Astrocyte (in vitro differentiated cells and primary cell): ENCODE measurements around the gene NT5C3A. TPM values are rescaled to one million over a fixed set of nuclear protein-coding genes. Genes with fewer than 3 reads are reported as not detected.

Experiments used
- DNase-seq: peaks from one replicate; pipeline ENCODE4 v3.0.0-alpha.2; 2010; ENCODE audit warnings: low read depth
- FAIRE-seq: peaks from 2 replicates; lab custom pipeline; 2011; peaks lifted over from hg19 to GRCh38; lab: Jason Lieb, UNC
- H2AFZ ChIP-seq: 2 replicates; pipeline ENCODE4 v1.6.0; 2012; ENCODE audit warnings: low read depth, low read length, inconsistent platforms
- H3K27ac ChIP-seq: 2 replicates; pipeline ENCODE4 v1.5.1; 2011; ENCODE audit warnings: low read depth, low read length, inconsistent platforms
- H3K27me3 ChIP-seq: 2 replicates; pipeline ENCODE4 v1.6.0; 2011; ENCODE audit warnings: low read length, inconsistent platforms; ENCODE audit not compliant: insufficient read depth
- H3K36me3 ChIP-seq: 2 replicates; pipeline ENCODE4 v1.5.1; 2011; ENCODE audit warnings: low read length, inconsistent platforms; ENCODE audit not compliant: insufficient read depth
- H3K4me1 ChIP-seq: 2 replicates; pipeline ENCODE4 v1.5.1; 2011; ENCODE audit warnings: low read length, inconsistent platforms; ENCODE audit not compliant: insufficient read depth
- H3K4me2 ChIP-seq: 2 replicates; pipeline ENCODE4 v1.6.0; 2012; ENCODE audit warnings: low read length, inconsistent platforms
- H3K4me3 ChIP-seq: 2 replicates; pipeline ENCODE4 v1.5.1; 2011; ENCODE audit warnings: low read depth, mild to moderate bottlenecking, low read length, inconsistent platforms; ENCODE audit not compliant: insufficient read depth
- H3K79me2 ChIP-seq: 2 replicates; pipeline ENCODE4 v1.6.0; 2012; ENCODE audit warnings: mild to moderate bottlenecking, low read length, inconsistent platforms; ENCODE audit not compliant: insufficient read depth
- H3K9ac ChIP-seq: 2 replicates; pipeline ENCODE4 v1.6.0; 2012; ENCODE audit warnings: mild to moderate bottlenecking, low read length, inconsistent platforms
- H3K9me3 ChIP-seq: 2 replicates; pipeline ENCODE4 v1.5.1; 2012; ENCODE audit warnings: low read depth, mild to moderate bottlenecking, low read length, inconsistent platforms; ENCODE audit not compliant: insufficient read depth
- H4K20me1 ChIP-seq: 2 replicates; pipeline ENCODE4 v1.6.0; 2012; ENCODE audit warnings: low read length, inconsistent platforms; ENCODE audit not compliant: insufficient read depth
- H3K27ac Mint-ChIP-seq: one replicate; pipeline ENCODE4 v1.8.0; 2021; ENCODE audit warnings: mild to moderate bottlenecking, mixed read lengths; ENCODE audit not compliant: unreplicated experiment
- H3K27me3 Mint-ChIP-seq: one replicate; pipeline ENCODE4 v1.8.0; 2021; ENCODE audit warnings: low read depth, mixed read lengths; ENCODE audit not compliant: unreplicated experiment
- H3K36me3 Mint-ChIP-seq: one replicate; pipeline ENCODE4 v1.8.0; 2021; ENCODE audit warnings: low read depth, mixed read lengths; ENCODE audit not compliant: unreplicated experiment
- H3K4me1 Mint-ChIP-seq: one replicate; pipeline ENCODE4 v1.8.0; 2021; ENCODE audit warnings: low read depth, mixed read lengths; ENCODE audit not compliant: unreplicated experiment
- H3K4me3 Mint-ChIP-seq: one replicate; pipeline ENCODE4 v1.8.0; 2021; ENCODE audit warnings: mild to moderate bottlenecking, moderate library complexity, mixed read lengths; ENCODE audit not compliant: unreplicated experiment
- H3K9me3 Mint-ChIP-seq: one replicate; pipeline ENCODE4 v1.8.0; 2021; ENCODE audit warnings: mild to moderate bottlenecking, mixed read lengths; ENCODE audit not compliant: unreplicated experiment
- EZH2 ChIP-seq: IDR thresholded peaks from 2 replicates; pipeline ENCODE4 v1.6.1; 2012; ENCODE audit warnings: mild to moderate bottlenecking, low read length, inconsistent platforms; ENCODE audit not compliant: insufficient read depth
- total RNA-seq: library from RNA; stranded (reverse); gene quantifications from 2 replicates; pipeline ENCODE4 v1.2.1, GENCODE V29; 2021
- TF ChIP-seq, protein P1 (sequence below): IDR thresholded peaks from 2 replicates; pipeline ENCODE4 v1.5.1; 2011; ENCODE audit warnings: low read depth, mild to moderate bottlenecking, inconsistent platforms, low read length, moderate library complexity; ENCODE audit not compliant: insufficient read depth

Gene NT5C3A
- total RNA-seq, 1 donor from 2014 or later: 24.1 TPM

GRCh38 chr7:33048704-33049103, 13.9 kb downstream of the NT5C3A start:
- H3K36me3 ChIP-seq: no peaks in the 10 kb centered on the region
- H3K27me3 ChIP-seq: no peaks in the 10 kb centered on the region
- Mint-ChIP-seq H3K27ac (no peak overlapping the region), H3K4me1 (peaks cover 2% of the 10 kb centered on the region), H3K27me3 (no peaks in the 10 kb centered on the region), H3K9me3 (no peaks in the 10 kb centered on the region), H3K36me3 (no peaks in the 10 kb centered on the region), H3K4me3 (no peak overlapping the region)
- FAIRE-seq: no peak
- H3K9me3 ChIP-seq: no peaks in the 10 kb centered on the region
- TF ChIP-seq, protein P1, sequence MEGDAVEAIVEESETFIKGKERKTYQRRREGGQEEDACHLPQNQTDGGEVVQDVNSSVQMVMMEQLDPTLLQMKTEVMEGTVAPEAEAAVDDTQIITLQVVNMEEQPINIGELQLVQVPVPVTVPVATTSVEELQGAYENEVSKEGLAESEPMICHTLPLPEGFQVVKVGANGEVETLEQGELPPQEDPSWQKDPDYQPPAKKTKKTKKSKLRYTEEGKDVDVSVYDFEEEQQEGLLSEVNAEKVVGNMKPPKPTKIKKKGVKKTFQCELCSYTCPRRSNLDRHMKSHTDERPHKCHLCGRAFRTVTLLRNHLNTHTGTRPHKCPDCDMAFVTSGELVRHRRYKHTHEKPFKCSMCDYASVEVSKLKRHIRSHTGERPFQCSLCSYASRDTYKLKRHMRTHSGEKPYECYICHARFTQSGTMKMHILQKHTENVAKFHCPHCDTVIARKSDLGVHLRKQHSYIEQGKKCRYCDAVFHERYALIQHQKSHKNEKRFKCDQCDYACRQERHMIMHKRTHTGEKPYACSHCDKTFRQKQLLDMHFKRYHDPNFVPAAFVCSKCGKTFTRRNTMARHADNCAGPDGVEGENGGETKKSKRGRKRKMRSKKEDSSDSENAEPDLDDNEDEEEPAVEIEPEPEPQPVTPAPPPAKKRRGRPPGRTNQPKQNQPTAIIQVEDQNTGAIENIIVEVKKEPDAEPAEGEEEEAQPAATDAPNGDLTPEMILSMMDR: no peak
- no peak for TF ChIP-seq EZH2
- no peak overlapping the region for H3K4me3 ChIP-seq
- peaks cover 19% of the 10 kb centered on the region for H4K20me1 ChIP-seq
- H3K79me2 ChIP-seq: peaks cover 91% of the 10 kb centered on the region
- H2AFZ ChIP-seq: no peak overlapping the region
- H3K27ac ChIP-seq: no peak overlapping the region
- no peak overlapping the region for H3K9ac ChIP-seq
- no peak for DNase-seq
- H3K4me2 ChIP-seq: no peak overlapping the region
- peaks cover 3% of the 10 kb centered on the region for H3K4me1 ChIP-seq

DNA sequence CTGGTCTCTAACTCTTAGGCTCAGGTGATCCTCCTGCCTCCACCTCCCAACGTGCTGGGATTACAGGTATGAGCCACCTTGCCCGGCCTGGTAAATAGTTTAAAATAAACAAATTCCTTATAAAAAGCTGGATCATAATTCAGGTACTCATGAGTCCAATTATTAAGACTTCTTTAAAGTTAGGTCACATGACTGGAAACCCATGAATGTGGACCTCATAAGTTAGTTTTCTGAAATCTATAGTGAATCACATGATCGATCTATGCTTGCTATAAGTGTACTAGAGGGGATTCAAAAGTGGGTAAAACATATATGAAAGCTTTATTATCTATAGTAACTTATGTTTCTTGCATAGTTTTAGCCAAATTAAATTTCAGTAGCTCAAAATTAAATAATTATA, 14.3 kb downstream of the NT5C3A start:
- no peak for FAIRE-seq
- peaks cover 3% of the 10 kb centered on the region for H3K4me1 ChIP-seq
- Mint-ChIP-seq H3K9me3 (no peaks in the 10 kb centered on the region), H3K27me3 (no peaks in the 10 kb centered on the region), H3K4me3 (no peak overlapping the region), H3K27ac (no peak overlapping the region), H3K4me1 (peaks cover 2% of the 10 kb centered on the region), H3K36me3 (no peaks in the 10 kb centered on the region)
- H3K9me3 ChIP-seq: no peaks in the 10 kb centered on the region
- TF ChIP-seq EZH2: no peak
- TF ChIP-seq, protein P1: no peak
- H3K27me3 ChIP-seq: no peaks in the 10 kb centered on the region
- H3K27ac ChIP-seq: no peak overlapping the region
- H3K4me2 ChIP-seq: no peak overlapping the region
- H3K36me3 ChIP-seq: no peaks in the 10 kb centered on the region
- peaks cover 91% of the 10 kb centered on the region for H3K79me2 ChIP-seq
- no peak for DNase-seq
- no peak overlapping the region for H3K4me3 ChIP-seq
- H3K9ac ChIP-seq: no peak overlapping the region
- no peak overlapping the region for H2AFZ ChIP-seq
- peaks cover 22% of the 10 kb centered on the region for H4K20me1 ChIP-seq

DNA sequence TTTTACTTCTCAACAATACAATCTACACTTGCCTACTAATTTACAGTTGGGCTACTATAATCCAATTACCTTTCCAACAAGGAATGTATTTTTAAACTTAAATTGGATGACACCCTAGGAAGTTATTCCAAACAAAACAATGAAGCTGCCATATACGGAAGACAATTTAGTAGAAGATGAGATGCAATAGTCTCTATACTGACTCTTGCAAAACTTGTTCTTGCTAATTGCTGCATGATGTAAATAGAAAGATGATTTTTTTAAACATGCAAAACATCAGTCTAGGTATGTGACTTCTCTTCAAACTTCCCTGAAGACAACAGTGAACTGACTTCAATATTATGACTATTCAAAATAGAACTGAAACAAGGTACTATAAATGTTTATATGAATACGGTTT, 17.6 kb downstream of the NT5C3A start:
- peak; percentile 49 for DNase-seq
- no peak overlapping the region for H3K27ac ChIP-seq
- H3K79me2 ChIP-seq: peaks cover 95% of the 10 kb centered on the region
- no peak for FAIRE-seq
- H3K4me1 ChIP-seq: peaks cover 3% of the 10 kb centered on the region
- H3K9me3 ChIP-seq: no peaks in the 10 kb centered on the region
- H3K9me3 Mint-ChIP-seq: no peaks in the 10 kb centered on the region
- TF ChIP-seq, protein P1: no peak
- no peak for TF ChIP-seq EZH2
- H3K27ac Mint-ChIP-seq: no peak overlapping the region
- H3K4me3 Mint-ChIP-seq: no peak overlapping the region
- H3K36me3 ChIP-seq: no peaks in the 10 kb centered on the region
- no peaks in the 10 kb centered on the region for H3K36me3 Mint-ChIP-seq
- no peak overlapping the region for H3K9ac ChIP-seq
- H2AFZ ChIP-seq: no peak overlapping the region
- peaks cover 8% of the 10 kb centered on the region for H3K4me1 Mint-ChIP-seq
- H3K4me2 ChIP-seq: no peak overlapping the region
- peaks cover 21% of the 10 kb centered on the region for H4K20me1 ChIP-seq
- H3K27me3 Mint-ChIP-seq: no peaks in the 10 kb centered on the region
- no peak overlapping the region for H3K4me3 ChIP-seq
- no peaks in the 10 kb centered on the region for H3K27me3 ChIP-seq
